ENCODE measurements around the gene ZDHHC1.

GRCh38 chr16:67350324-67350723, 66.0 kb downstream of the ZDHHC1 start:
- TF ChIP-seq, protein P1, sequence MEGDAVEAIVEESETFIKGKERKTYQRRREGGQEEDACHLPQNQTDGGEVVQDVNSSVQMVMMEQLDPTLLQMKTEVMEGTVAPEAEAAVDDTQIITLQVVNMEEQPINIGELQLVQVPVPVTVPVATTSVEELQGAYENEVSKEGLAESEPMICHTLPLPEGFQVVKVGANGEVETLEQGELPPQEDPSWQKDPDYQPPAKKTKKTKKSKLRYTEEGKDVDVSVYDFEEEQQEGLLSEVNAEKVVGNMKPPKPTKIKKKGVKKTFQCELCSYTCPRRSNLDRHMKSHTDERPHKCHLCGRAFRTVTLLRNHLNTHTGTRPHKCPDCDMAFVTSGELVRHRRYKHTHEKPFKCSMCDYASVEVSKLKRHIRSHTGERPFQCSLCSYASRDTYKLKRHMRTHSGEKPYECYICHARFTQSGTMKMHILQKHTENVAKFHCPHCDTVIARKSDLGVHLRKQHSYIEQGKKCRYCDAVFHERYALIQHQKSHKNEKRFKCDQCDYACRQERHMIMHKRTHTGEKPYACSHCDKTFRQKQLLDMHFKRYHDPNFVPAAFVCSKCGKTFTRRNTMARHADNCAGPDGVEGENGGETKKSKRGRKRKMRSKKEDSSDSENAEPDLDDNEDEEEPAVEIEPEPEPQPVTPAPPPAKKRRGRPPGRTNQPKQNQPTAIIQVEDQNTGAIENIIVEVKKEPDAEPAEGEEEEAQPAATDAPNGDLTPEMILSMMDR (IDR thresholded peaks at IDR 0.05), result no peak
- TF ChIP-seq POLR2A (IDR thresholded peaks at IDR 0.05), result no peak
